ENCODE results near the gene CLEC19A.

- no peak for TF ChIP-seq CTCF (IDR thresholded peaks at IDR 0.05)
- no peak for TF ChIP-seq REST (IDR thresholded peaks at IDR 0.05; ENCODE audit: insufficient read depth in 1 of 2, low read depth in 2 of 2, low read length in 1 of 2)
These were observed 5.3 kb downstream of the CLEC19A start for GRCh38 chr16:19290860-19291259.

Data from Panc1 (cell line).